Fibroblast of lung (primary cell): ENCODE data around the gene MLLT6. TPM values are rescaled to one million over a fixed set of nuclear protein-coding genes. Genes with fewer than 3 reads are reported as not detected.

Source experiments
- DNase-seq, 2 donors: peaks; one replicate each; pipeline versions ENCODE4 v3.0.0 to v3.0.0-alpha.2; 2010; ENCODE audit warnings: low read depth in 2 of 2
- H2AFZ ChIP-seq: 2 replicates; pipeline ENCODE4 v1.5.1; 2012; ENCODE audit warnings: low read length, control low read depth, inconsistent platforms
- H3K27ac ChIP-seq: 2 replicates; pipeline ENCODE4 v1.5.1; 2011; ENCODE audit warnings: low read length, control low read depth; ENCODE audit not compliant: insufficient read depth
- H3K27me3 ChIP-seq: 2 replicates; pipeline ENCODE4 v1.5.1; 2011; ENCODE audit warnings: mild to moderate bottlenecking, low read length; ENCODE audit not compliant: control insufficient read depth, insufficient read depth
- H3K36me3 ChIP-seq: 2 replicates; pipeline ENCODE4 v1.5.1; 2011; ENCODE audit warnings: low read length; ENCODE audit not compliant: control insufficient read depth, insufficient read depth
- H3K4me1 ChIP-seq: 2 replicates; pipeline ENCODE4 v1.5.1; 2011; ENCODE audit warnings: low read length; ENCODE audit not compliant: control insufficient read depth, insufficient read depth; ENCODE audit errors: extremely low read depth
- H3K4me2 ChIP-seq: 2 replicates; pipeline ENCODE4 v1.5.1; 2011; ENCODE audit warnings: low read length, control low read depth; ENCODE audit not compliant: insufficient read depth; ENCODE audit errors: extremely low read depth
- H3K4me3 ChIP-seq, 4 experiments: fragments of 200-600 bp in 1 of 4; sonication (generic) in 1 of 4; replicated peaks in 1 of 4; 2 replicates each; pipeline ENCODE4 v1.5.1; 2011 to 2016; ENCODE audit warnings: low read length in 4 of 4, low read depth in 3 of 4, mild to moderate bottlenecking in 3 of 4, control low read depth in 2 of 4, inconsistent platforms in 1 of 4, mixed read lengths in 1 of 4; ENCODE audit not compliant: insufficient read depth in 1 of 4; ENCODE audit errors: control extremely low read depth in 1 of 4
- H3K79me2 ChIP-seq: 2 replicates; pipeline ENCODE4 v1.5.1; 2012; ENCODE audit warnings: mild to moderate bottlenecking, low read length, inconsistent platforms; ENCODE audit not compliant: control insufficient read depth, insufficient read depth
- H3K9ac ChIP-seq: 2 replicates; pipeline ENCODE4 v1.5.1; 2011; ENCODE audit warnings: mild to moderate bottlenecking, low read length, control low read depth; ENCODE audit not compliant: insufficient read depth
- H3K9me3 ChIP-seq: 2 replicates; pipeline ENCODE4 v1.5.1; 2012; ENCODE audit warnings: low read depth, low read length; ENCODE audit not compliant: control insufficient read depth, insufficient read depth
- H4K20me1 ChIP-seq: 2 replicates; pipeline ENCODE4 v1.5.1; 2011; ENCODE audit warnings: low read length; ENCODE audit not compliant: control insufficient read depth, insufficient read depth; ENCODE audit errors: extremely low read depth
- EZH2 ChIP-seq: IDR thresholded peaks from 2 replicates; pipeline ENCODE4 v1.5.1; 2012; ENCODE audit warnings: low read length, control low read depth, mild to moderate bottlenecking; ENCODE audit errors: missing control alignments
- polyA plus RNA-seq, 2 donors: library from polyadenylated mRNA; depleted of rRNA in 1 of 2; stranded (reverse) in 1 of 2; unstranded in 1 of 2; fragments of >200 nt; gene quantifications; 2 replicates each; pipeline ENCODE4 v1.2.1, GENCODE V29; 2011 to 2012; ENCODE audit warnings: missing spikeins in 1 of 2
- total RNA-seq: library from RNA; depleted of rRNA; stranded (reverse); fragments of >200 nt; gene quantifications from 2 replicates; pipeline ENCODE4 v1.2.1, GENCODE V29; 2014
- TF ChIP-seq, protein P1 (sequence below), 2 donors: IDR thresholded peaks in 1 of 2; conservative IDR thresholded peaks in 1 of 2; 1 replicate in 1 of 2; 2 replicates in 1 of 2; pipeline ENCODE4 v1.5.1; 2011 to 2012; ENCODE audit warnings: low read length in 2 of 2, control low read depth in 1 of 2, inconsistent platforms in 1 of 2, low read depth in 1 of 2, mild to moderate bottlenecking in 1 of 2

Gene MLLT6
- total and polyA plus RNA-seq, 2 donors (not counting 1 experiment from before 2014, with no cell fraction given) = 15.4 to 17.7 TPM

DNA sequence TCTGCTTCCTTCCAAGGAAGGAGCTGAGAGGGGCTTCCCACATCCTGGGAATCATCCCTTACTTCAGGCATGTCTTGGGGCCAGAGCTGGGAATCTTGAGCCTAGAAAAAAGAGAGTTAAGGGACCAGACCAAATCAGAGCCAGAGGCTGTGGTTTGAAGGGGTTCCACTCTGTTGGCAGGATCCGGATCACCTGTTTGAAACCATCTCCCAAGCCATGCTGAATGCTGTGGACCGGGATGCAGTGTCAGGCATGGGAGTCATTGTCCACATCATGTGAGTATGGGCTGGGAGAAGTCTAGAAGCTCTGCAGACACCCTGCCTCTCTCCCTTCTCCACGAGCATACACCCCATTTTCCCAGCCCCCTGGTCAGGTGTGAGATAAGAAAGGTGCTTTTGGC lies 57.2 kb downstream of the MLLT6 start:
- DNase-seq = no peak
- Histone ChIP-seq H3K4me1 (no peaks in the 10 kb centered on the region), H4K20me1 (no peaks in the 10 kb centered on the region), H2AFZ (no peak overlapping the region), H3K4me3 (no peak overlapping the region), H3K4me2 (no peak overlapping the region), H3K9ac (no peak overlapping the region), H3K79me2 (no peaks in the 10 kb centered on the region), H3K27me3 (no peaks in the 10 kb centered on the region), H3K9me3 (no peaks in the 10 kb centered on the region), H3K36me3 (peaks cover 18% of the 10 kb centered on the region), H3K27ac (no peak overlapping the region)
- no peak for TF ChIP-seq EZH2
- TF ChIP-seq, protein P1, sequence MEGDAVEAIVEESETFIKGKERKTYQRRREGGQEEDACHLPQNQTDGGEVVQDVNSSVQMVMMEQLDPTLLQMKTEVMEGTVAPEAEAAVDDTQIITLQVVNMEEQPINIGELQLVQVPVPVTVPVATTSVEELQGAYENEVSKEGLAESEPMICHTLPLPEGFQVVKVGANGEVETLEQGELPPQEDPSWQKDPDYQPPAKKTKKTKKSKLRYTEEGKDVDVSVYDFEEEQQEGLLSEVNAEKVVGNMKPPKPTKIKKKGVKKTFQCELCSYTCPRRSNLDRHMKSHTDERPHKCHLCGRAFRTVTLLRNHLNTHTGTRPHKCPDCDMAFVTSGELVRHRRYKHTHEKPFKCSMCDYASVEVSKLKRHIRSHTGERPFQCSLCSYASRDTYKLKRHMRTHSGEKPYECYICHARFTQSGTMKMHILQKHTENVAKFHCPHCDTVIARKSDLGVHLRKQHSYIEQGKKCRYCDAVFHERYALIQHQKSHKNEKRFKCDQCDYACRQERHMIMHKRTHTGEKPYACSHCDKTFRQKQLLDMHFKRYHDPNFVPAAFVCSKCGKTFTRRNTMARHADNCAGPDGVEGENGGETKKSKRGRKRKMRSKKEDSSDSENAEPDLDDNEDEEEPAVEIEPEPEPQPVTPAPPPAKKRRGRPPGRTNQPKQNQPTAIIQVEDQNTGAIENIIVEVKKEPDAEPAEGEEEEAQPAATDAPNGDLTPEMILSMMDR (conservative IDR thresholded peaks at IDR 0.05 in 1 of 2, IDR thresholded peaks at IDR 0.05 in 1 of 2; ENCODE audit: low read depth in 1 of 2, low read length in 2 of 2) = no peak

DNA sequence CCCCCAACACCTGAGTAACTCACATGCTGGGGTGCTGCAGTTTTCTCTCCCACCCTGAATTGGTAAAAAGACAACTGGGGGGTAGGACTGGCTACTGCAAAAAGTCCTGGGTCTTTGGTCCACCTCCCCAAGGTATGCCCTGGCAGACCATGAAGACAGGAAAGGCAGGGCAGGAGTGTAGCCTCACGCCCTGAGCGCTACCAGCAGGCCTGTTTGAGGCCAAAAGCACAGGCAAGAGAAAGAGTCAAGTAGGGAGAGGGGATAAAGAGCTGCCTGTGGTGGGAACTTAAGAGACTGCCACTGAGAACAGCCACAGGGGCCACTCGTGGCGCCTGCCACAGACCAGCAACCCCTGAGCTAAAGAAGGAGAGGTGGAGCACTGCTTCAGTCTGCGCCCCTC lies 61.3 kb downstream of the MLLT6 start:
- H3K9ac ChIP-seq = no peak overlapping the region
- no peak overlapping the region for H3K4me3 ChIP-seq
- no peak for DNase-seq
- H3K4me1 ChIP-seq = no peaks in the 10 kb centered on the region
- H2AFZ ChIP-seq = no peak overlapping the region
- no peaks in the 10 kb centered on the region for H3K79me2 ChIP-seq
- no peak overlapping the region for H3K4me2 ChIP-seq
- no peak overlapping the region for H3K27ac ChIP-seq
- no peaks in the 10 kb centered on the region for H3K27me3 ChIP-seq
- H3K36me3 ChIP-seq = peaks cover 21% of the 10 kb centered on the region
- H4K20me1 ChIP-seq = no peaks in the 10 kb centered on the region
- TF ChIP-seq, protein P1 (conservative IDR thresholded peaks at IDR 0.05 in 1 of 2, IDR thresholded peaks at IDR 0.05 in 1 of 2; ENCODE audit: low read depth in 1 of 2, low read length in 2 of 2) = no peak
- no peak for TF ChIP-seq EZH2
- H3K9me3 ChIP-seq = no peaks in the 10 kb centered on the region

DNA sequence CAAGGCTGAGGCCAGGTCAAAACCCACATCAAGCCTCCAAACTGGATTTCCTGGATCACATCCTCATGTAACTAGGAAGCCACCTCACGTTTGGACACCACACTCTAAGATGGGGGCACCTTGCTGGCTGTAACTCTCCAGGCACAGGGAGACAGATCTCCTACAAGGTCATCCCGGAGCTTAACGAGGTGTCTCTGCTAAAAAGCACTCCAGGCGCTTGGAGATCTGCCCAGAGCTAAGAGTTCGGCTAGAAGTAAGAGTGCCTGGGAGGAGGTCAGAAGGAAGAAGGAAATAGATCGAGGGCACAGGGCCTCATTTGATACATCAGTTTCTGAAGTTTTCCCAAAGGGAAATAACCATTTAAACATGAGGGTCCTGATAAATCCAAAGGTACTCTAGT lies 63.3 kb downstream of the MLLT6 start:
- no peaks in the 10 kb centered on the region for H4K20me1 ChIP-seq
- H3K4me2 ChIP-seq = no peak overlapping the region
- H3K36me3 ChIP-seq = peaks cover 16% of the 10 kb centered on the region
- H3K27me3 ChIP-seq = no peaks in the 10 kb centered on the region
- no peaks in the 10 kb centered on the region for H3K79me2 ChIP-seq
- no peak for DNase-seq
- H3K9me3 ChIP-seq = no peaks in the 10 kb centered on the region
- TF ChIP-seq, protein P1 (conservative IDR thresholded peaks at IDR 0.05 in 1 of 2, IDR thresholded peaks at IDR 0.05 in 1 of 2; ENCODE audit: low read depth in 1 of 2, low read length in 2 of 2) = no peak
- TF ChIP-seq EZH2 = no peak
- no peak overlapping the region for H2AFZ ChIP-seq
- H3K9ac ChIP-seq = no peak overlapping the region
- H3K4me3 ChIP-seq = no peak overlapping the region
- no peak overlapping the region for H3K27ac ChIP-seq
- no peaks in the 10 kb centered on the region for H3K4me1 ChIP-seq
